GM19239 (cell line): ENCODE measurements around the gene GNG12.

ENCODE experiments used
- DNase-seq: peaks from one replicate; pipeline ENCODE4 v3.0.0; 2011; ENCODE audit warnings: low spot score; ENCODE audit not compliant: insufficient read length
- FAIRE-seq: peaks from 2 replicates; lab custom pipeline; 2011; peaks lifted over from hg19 to GRCh38; lab: Jason Lieb, UNC

Gene GNG12

GRCh38 chr1:67832737-67833601 is at the start of gene GNG12:
Gene GNG12, minus strand, starts transcription at chr1:67833467. Its CDS starts 125,781 bp downstream, at chr1:67707686.
- DNase-seq: no peak
- FAIRE-seq: no peak

- no peak for DNase-seq
- FAIRE-seq: no peak
These were observed 49.1 kb upstream of the GNG12 start for GRCh38 chr1:67882196-67882958.

- DNase-seq (no peak), FAIRE-seq (no peak)
These were observed 46.9 kb upstream of the GNG12 start for GRCh38 chr1:67880056-67880601.

- FAIRE-seq: no peak
- DNase-seq: no peak
These were observed 46.2 kb upstream of the GNG12 start for GRCh38 chr1:67879485-67879884.

GRCh38 chr1:67874501-67875111 is 41.3 kb upstream of the GNG12 start:
- no peak for DNase-seq

GRCh38 chr1:67869233-67869632 is 36.0 kb upstream of the GNG12 start:
- FAIRE-seq (no peak), DNase-seq (no peak)

More at GRCh38 chr1:67874501-67875111, 41.3 kb upstream of the GNG12 start:
- no peak for FAIRE-seq

GRCh38 chr1:67863637-67864036 is 30.4 kb upstream of the GNG12 start:
- FAIRE-seq (no peak), DNase-seq (no peak)

- DNase-seq (no peak), FAIRE-seq (no peak)
These were observed 29.4 kb upstream of the GNG12 start for GRCh38 chr1:67862685-67863084.

GRCh38 chr1:67861856-67862516 is 28.7 kb upstream of the GNG12 start:
- FAIRE-seq: no peak
- no peak for DNase-seq

- no peak for FAIRE-seq
- no peak for DNase-seq
These were observed 27.5 kb upstream of the GNG12 start for GRCh38 chr1:67860776-67861175.

- DNase-seq (no peak), FAIRE-seq (no peak)
These were observed 23.7 kb upstream of the GNG12 start for GRCh38 chr1:67856921-67857320.

- FAIRE-seq (no peak), DNase-seq (no peak)
These were observed 22.7 kb upstream of the GNG12 start for GRCh38 chr1:67855961-67856360.

GRCh38 chr1:67855444-67855843 is 22.2 kb upstream of the GNG12 start:
- DNase-seq: no peak
- no peak for FAIRE-seq

GRCh38 chr1:67853704-67854103 is 20.4 kb upstream of the GNG12 start:
- DNase-seq: no peak
- FAIRE-seq: no peak

- FAIRE-seq (no peak), DNase-seq (no peak)
These were observed 18.5 kb upstream of the GNG12 start for GRCh38 chr1:67851800-67852199.

GRCh38 chr1:67850611-67851075 is 17.4 kb upstream of the GNG12 start:
- DNase-seq: no peak
- FAIRE-seq: no peak

- FAIRE-seq (peak; percentile 67), DNase-seq (no peak)
These were observed 16.9 kb upstream of the GNG12 start for GRCh38 chr1:67850151-67850551.

- DNase-seq (no peak), FAIRE-seq (no peak)
These were observed 14.2 kb upstream of the GNG12 start for GRCh38 chr1:67847466-67847865.

GRCh38 chr1:67846538-67846937 is 13.3 kb upstream of the GNG12 start:
- FAIRE-seq (no peak), DNase-seq (no peak)

- DNase-seq (no peak), FAIRE-seq (no peak)
These were observed 11.7 kb upstream of the GNG12 start for GRCh38 chr1:67844988-67845387.
